Lung (tissue), 12 donors: ENCODE data around the gene OLIG3. TPM values are rescaled to one million over a fixed set of nuclear protein-coding genes. Genes with fewer than 3 reads are reported as not detected.

Experiments used
- ATAC-seq: fragments of 200-7000 bp; cut with Tn5 transposase; one replicate; pipeline ENCODE4 v1.9.1; 2020; ENCODE audit warnings: moderate number of reproducible peaks; ENCODE audit not compliant: insufficient read depth, low FRiP score
- DNase-seq, 3 donors: peaks; one replicate each; pipeline ENCODE4 v3.0.0-alpha.2; 2013 to 2017
- H3K27ac ChIP-seq, 2 donors: one replicate each; pipeline ENCODE4 v1.5.1; 2013; ENCODE audit warnings: mild to moderate bottlenecking in 2 of 2, moderate library complexity in 2 of 2, control low read depth in 1 of 2, inconsistent platforms in 1 of 2, low read depth in 1 of 2, low read length in 1 of 2
- H3K27me3 ChIP-seq, 3 donors: one replicate each; pipeline ENCODE4 v1.5.1; 2013; ENCODE audit warnings: low read length in 2 of 3; ENCODE audit not compliant: control insufficient read depth in 3 of 3, insufficient read depth in 3 of 3
- H3K36me3 ChIP-seq, 4 donors: one replicate each; pipeline ENCODE4 v1.5.1; 2013; ENCODE audit warnings: low read length in 4 of 4, mild to moderate bottlenecking in 1 of 4, moderate library complexity in 1 of 4; ENCODE audit not compliant: control insufficient read depth in 4 of 4, insufficient read depth in 4 of 4
- H3K4me1 ChIP-seq, 5 donors: one replicate each; pipeline ENCODE4 v1.5.1; 2013; ENCODE audit warnings: low read length in 5 of 5, mild to moderate bottlenecking in 2 of 5, moderate library complexity in 1 of 5; ENCODE audit not compliant: control insufficient read depth in 5 of 5, insufficient read depth in 5 of 5
- H3K4me3 ChIP-seq: one replicate; pipeline ENCODE4 v1.5.1; 2013; ENCODE audit warnings: mild to moderate bottlenecking, control low read depth, moderate library complexity
- H3K9ac ChIP-seq, 2 donors: one replicate each; pipeline ENCODE4 v1.5.1; 2013; ENCODE audit warnings: low read length in 2 of 2, control low read depth in 1 of 2; ENCODE audit not compliant: insufficient read depth in 1 of 2
- H3K9me3 ChIP-seq, 4 donors: one replicate each; pipeline ENCODE4 v1.5.1; 2013; ENCODE audit warnings: low read length in 3 of 4, mild to moderate bottlenecking in 1 of 4, moderate library complexity in 1 of 4; ENCODE audit not compliant: control insufficient read depth in 4 of 4, insufficient read depth in 3 of 4
- CTCF ChIP-seq: IDR thresholded peaks from 2 replicates; pipeline ENCODE4 v1.5.1; 2012; ENCODE audit warnings: mild to moderate bottlenecking; ENCODE audit errors: control extremely low read depth, extremely low read depth
- WGBS, 2 donors: extraction: QIAGEN DNeasy Blood & Tissue Kit; methylation state at CpG; one replicate each; pipeline ENCODE4 v1.1.7; 2013; 5-methylcytosine and 5-hydroxymethylcytosine counted together
- polyA plus RNA-seq, 2 donors: library from polyadenylated mRNA; stranded (reverse); fragments of 200-250 nt; gene quantifications; one replicate each; pipeline ENCODE4 v1.2.1, GENCODE V29; 2013
- total RNA-seq, 2 donors: library from RNA; depleted of rRNA in 1 of 2; stranded (reverse); fragments of >200 nt in 1 of 2; gene quantifications; one replicate each; pipeline ENCODE4 v1.2.1, GENCODE V29; 2014 to 2021
- donor health status: control.
- donor health status: control.
- donor health status: Bipolar disorder and iron deficiency.
- donor health status: healthy.
- donor health status: DM: yes; HTN: yes; CAD: no.

OLIG3 gene
- total and polyA plus RNA-seq, 4 donors: not detected

GRCh38 chr6:137512757-137513605 lies 18.8 kb upstream of the OLIG3 start:
- TF ChIP-seq CTCF: no peak
- peak in 2 of 3 donors; percentile 18 to 33 for DNase-seq

GRCh38 chr6:137510923-137511322 lies 16.7 kb upstream of the OLIG3 start:
- no peak overlapping the region for H3K4me3 ChIP-seq
- no peaks in the 10 kb centered on the region for H3K4me1 ChIP-seq
- H3K27ac ChIP-seq: no peak overlapping the region
- H3K9me3 ChIP-seq: peaks cover 0 to 6% (median 0%) of the 10 kb centered on the region in 4 donors
- 90 to 95% methylated on average over 2 of the region's 2 CpGs for WGBS, 2 donors
- no peak for ATAC-seq
- H3K36me3 ChIP-seq: no peaks in the 10 kb centered on the region
- DNase-seq: no peak
- peaks cover 6 to 61% (median 37%) of the 10 kb centered on the region in 3 donors for H3K27me3 ChIP-seq
- TF ChIP-seq CTCF: no peak
- no peak overlapping the region for H3K9ac ChIP-seq

More at GRCh38 chr6:137512757-137513605, 18.8 kb upstream of the OLIG3 start:
- peaks cover 0 to 6% (median 0%) of the 10 kb centered on the region in 4 donors for H3K9me3 ChIP-seq
- no peak for ATAC-seq
- H3K36me3 ChIP-seq: no peaks in the 10 kb centered on the region
- H3K27me3 ChIP-seq: peaks cover 6 to 67% (median 57%) of the 10 kb centered on the region in 3 donors
- H3K4me1 ChIP-seq: no peaks in the 10 kb centered on the region
- H3K27ac ChIP-seq: no peak overlapping the region
- WGBS, 2 donors: 22 to 29% methylated on average over 14 of the region's 14 CpGs
- no peak overlapping the region for H3K4me3 ChIP-seq
- H3K9ac ChIP-seq: no peak overlapping the region

- WGBS, 2 donors: 12 to 21% methylated on average over 11 of the region's 11 CpGs
- no peak overlapping the region for H3K4me3 ChIP-seq
- TF ChIP-seq CTCF: no peak
These were observed 4.4 kb upstream of the OLIG3 start for GRCh38 chr6:137498481-137499190.

More at GRCh38 chr6:137498481-137499190, 4.4 kb upstream of the OLIG3 start:
- no peak overlapping the region for H3K9ac ChIP-seq
- H3K27me3 ChIP-seq: peaks cover 7 to 95% (median 84%) of the 10 kb centered on the region in 3 donors
- no peaks in the 10 kb centered on the region for H3K36me3 ChIP-seq
- peaks cover 0 to 13% (median 0%) of the 10 kb centered on the region in 4 donors for H3K9me3 ChIP-seq
- no peak for ATAC-seq
- no peak overlapping the region for H3K27ac ChIP-seq
- peak in 1 of 3 donors; percentile 28 for DNase-seq
- peaks cover 0 to 16% (median 9%) of the 10 kb centered on the region in 5 donors for H3K4me1 ChIP-seq
